ENCODE results near the gene AGPAT2. TPM values are rescaled to one million over a fixed set of nuclear protein-coding genes. Genes with fewer than 3 reads are reported as not detected.

AGPAT2 gene
- total and polyA plus RNA-seq, 2 experiments from 2014 or later: 31.8 to 44.7 TPM

- H3K4me3 Mint-ChIP-seq: no peak overlapping the region
- no peak for TF ChIP-seq STAT1 (IDR thresholded peaks at IDR 0.05; ENCODE audit: unreplicated experiment)
- TF ChIP-seq ZNF114 (CRISPR knock-in tag; IDR thresholded peaks at IDR 0.05): no peak
- TF ChIP-seq, protein P1, sequence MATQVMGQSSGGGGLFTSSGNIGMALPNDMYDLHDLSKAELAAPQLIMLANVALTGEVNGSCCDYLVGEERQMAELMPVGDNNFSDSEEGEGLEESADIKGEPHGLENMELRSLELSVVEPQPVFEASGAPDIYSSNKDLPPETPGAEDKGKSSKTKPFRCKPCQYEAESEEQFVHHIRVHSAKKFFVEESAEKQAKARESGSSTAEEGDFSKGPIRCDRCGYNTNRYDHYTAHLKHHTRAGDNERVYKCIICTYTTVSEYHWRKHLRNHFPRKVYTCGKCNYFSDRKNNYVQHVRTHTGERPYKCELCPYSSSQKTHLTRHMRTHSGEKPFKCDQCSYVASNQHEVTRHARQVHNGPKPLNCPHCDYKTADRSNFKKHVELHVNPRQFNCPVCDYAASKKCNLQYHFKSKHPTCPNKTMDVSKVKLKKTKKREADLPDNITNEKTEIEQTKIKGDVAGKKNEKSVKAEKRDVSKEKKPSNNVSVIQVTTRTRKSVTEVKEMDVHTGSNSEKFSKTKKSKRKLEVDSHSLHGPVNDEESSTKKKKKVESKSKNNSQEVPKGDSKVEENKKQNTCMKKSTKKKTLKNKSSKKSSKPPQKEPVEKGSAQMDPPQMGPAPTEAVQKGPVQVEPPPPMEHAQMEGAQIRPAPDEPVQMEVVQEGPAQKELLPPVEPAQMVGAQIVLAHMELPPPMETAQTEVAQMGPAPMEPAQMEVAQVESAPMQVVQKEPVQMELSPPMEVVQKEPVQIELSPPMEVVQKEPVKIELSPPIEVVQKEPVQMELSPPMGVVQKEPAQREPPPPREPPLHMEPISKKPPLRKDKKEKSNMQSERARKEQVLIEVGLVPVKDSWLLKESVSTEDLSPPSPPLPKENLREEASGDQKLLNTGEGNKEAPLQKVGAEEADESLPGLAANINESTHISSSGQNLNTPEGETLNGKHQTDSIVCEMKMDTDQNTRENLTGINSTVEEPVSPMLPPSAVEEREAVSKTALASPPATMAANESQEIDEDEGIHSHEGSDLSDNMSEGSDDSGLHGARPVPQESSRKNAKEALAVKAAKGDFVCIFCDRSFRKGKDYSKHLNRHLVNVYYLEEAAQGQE (IDR thresholded peaks at IDR 0.05; ENCODE audit: unreplicated experiment): no peak
- TF ChIP-seq NANOG (IDR thresholded peaks at IDR 0.05; ENCODE audit: borderline replicate concordance): no peak
- no peak for TF ChIP-seq POLR2AphosphoS5 (IDR thresholded peaks at IDR 0.05; ENCODE audit: low read depth)
- no peak for TF ChIP-seq JUNB (IDR thresholded peaks at IDR 0.05; ENCODE audit: unreplicated experiment)
- TF ChIP-seq, protein P2, sequence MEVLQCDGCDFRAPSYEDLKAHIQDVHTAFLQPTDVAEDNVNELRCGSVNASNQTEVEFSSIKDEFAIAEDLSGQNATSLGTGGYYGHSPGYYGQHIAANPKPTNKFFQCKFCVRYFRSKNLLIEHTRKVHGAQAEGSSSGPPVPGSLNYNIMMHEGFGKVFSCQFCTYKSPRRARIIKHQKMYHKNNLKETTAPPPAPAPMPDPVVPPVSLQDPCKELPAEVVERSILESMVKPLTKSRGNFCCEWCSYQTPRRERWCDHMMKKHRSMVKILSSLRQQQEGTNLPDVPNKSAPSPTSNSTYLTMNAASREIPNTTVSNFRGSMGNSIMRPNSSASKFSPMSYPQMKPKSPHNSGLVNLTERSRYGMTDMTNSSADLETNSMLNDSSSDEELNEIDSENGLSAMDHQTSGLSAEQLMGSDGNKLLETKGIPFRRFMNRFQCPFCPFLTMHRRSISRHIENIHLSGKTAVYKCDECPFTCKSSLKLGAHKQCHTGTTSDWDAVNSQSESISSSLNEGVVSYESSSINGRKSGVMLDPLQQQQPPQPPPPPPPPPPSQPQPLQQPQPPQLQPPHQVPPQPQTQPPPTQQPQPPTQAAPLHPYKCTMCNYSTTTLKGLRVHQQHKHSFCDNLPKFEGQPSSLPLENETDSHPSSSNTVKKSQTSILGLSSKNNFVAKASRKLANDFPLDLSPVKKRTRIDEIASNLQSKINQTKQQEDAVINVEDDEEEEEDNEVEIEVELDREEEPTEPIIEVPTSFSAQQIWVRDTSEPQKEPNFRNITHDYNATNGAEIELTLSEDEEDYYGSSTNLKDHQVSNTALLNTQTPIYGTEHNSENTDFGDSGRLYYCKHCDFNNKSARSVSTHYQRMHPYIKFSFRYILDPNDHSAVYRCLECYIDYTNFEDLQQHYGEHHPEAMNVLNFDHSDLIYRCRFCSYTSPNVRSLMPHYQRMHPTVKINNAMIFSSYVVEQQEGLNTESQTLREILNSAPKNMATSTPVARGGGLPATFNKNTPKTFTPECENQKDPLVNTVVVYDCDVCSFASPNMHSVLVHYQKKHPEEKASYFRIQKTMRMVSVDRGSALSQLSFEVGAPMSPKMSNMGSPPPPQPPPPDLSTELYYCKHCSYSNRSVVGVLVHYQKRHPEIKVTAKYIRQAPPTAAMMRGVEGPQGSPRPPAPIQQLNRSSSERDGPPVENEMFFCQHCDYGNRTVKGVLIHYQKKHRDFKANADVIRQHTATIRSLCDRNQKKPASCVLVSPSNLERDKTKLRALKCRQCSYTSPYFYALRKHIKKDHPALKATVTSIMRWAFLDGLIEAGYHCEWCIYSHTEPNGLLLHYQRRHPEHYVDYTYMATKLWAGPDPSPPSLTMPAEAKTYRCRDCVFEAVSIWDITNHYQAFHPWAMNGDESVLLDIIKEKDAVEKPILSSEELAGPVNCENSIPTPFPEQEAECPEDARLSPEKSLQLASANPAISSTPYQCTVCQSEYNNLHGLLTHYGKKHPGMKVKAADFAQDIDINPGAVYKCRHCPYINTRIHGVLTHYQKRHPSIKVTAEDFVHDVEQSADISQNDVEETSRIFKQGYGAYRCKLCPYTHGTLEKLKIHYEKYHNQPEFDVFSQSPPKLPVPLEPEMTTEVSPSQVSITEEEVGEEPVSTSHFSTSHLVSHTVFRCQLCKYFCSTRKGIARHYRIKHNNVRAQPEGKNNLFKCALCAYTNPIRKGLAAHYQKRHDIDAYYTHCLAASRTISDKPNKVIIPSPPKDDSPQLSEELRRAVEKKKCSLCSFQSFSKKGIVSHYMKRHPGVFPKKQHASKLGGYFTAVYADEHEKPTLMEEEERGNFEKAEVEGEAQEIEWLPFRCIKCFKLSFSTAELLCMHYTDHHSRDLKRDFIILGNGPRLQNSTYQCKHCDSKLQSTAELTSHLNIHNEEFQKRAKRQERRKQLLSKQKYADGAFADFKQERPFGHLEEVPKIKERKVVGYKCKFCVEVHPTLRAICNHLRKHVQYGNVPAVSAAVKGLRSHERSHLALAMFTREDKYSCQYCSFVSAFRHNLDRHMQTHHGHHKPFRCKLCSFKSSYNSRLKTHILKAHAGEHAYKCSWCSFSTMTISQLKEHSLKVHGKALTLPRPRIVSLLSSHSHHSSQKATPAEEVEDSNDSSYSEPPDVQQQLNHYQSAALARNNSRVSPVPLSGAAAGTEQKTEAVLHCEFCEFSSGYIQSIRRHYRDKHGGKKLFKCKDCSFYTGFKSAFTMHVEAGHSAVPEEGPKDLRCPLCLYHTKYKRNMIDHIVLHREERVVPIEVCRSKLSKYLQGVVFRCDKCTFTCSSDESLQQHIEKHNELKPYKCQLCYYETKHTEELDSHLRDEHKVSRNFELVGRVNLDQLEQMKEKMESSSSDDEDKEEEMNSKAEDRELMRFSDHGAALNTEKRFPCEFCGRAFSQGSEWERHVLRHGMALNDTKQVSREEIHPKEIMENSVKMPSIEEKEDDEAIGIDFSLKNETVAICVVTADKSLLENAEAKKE (CRISPR knock-in tag; IDR thresholded peaks at IDR 0.05): no peak
- no peak for TF ChIP-seq EZH2 (IDR thresholded peaks at IDR 0.05; ENCODE audit: low read depth, unreplicated experiment)
- no peak for TF ChIP-seq EZH2phosphoT487 (IDR thresholded peaks at IDR 0.05; ENCODE audit: unreplicated experiment)
- TF ChIP-seq, protein P3, sequence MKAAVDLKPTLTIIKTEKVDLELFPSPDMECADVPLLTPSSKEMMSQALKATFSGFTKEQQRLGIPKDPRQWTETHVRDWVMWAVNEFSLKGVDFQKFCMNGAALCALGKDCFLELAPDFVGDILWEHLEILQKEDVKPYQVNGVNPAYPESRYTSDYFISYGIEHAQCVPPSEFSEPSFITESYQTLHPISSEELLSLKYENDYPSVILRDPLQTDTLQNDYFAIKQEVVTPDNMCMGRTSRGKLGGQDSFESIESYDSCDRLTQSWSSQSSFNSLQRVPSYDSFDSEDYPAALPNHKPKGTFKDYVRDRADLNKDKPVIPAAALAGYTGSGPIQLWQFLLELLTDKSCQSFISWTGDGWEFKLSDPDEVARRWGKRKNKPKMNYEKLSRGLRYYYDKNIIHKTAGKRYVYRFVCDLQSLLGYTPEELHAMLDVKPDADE (IDR thresholded peaks at IDR 0.05): no peak
- no peak for TF ChIP-seq ZNF331 (CRISPR knock-in tag; IDR thresholded peaks at IDR 0.05; ENCODE audit: low read depth)
- TF ChIP-seq, protein P4, sequence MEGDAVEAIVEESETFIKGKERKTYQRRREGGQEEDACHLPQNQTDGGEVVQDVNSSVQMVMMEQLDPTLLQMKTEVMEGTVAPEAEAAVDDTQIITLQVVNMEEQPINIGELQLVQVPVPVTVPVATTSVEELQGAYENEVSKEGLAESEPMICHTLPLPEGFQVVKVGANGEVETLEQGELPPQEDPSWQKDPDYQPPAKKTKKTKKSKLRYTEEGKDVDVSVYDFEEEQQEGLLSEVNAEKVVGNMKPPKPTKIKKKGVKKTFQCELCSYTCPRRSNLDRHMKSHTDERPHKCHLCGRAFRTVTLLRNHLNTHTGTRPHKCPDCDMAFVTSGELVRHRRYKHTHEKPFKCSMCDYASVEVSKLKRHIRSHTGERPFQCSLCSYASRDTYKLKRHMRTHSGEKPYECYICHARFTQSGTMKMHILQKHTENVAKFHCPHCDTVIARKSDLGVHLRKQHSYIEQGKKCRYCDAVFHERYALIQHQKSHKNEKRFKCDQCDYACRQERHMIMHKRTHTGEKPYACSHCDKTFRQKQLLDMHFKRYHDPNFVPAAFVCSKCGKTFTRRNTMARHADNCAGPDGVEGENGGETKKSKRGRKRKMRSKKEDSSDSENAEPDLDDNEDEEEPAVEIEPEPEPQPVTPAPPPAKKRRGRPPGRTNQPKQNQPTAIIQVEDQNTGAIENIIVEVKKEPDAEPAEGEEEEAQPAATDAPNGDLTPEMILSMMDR (conservative IDR thresholded peaks at IDR 0.05; ENCODE audit: low read depth in 2 of 2): no peak
- no peak for TF ChIP-seq CREB1 (CRISPR knock-in tag; IDR thresholded peaks at IDR 0.05; ENCODE audit: low read depth)
Observed at GRCh38 chr9:136675477-136676296, 11.6 kb downstream of the AGPAT2 start.

More at GRCh38 chr9:136675477-136676296, 11.6 kb downstream of the AGPAT2 start:
- Histone ChIP-seq H2AFZ (no peak overlapping the region), H3K4me2 (no peak overlapping the region), H3K36me3 (ENCODE audit: insufficient read depth) (no peaks in the 10 kb centered on the region), H3K27me3 (ENCODE audit: insufficient read depth) (no peaks in the 10 kb centered on the region), H4K20me1 (replicated peaks; ENCODE audit: insufficient read depth) (no peaks in the 10 kb centered on the region), H3K9me2 (ENCODE audit: insufficient read depth) (no peaks in the 10 kb centered on the region), H3K79me2 (replicated peaks; ENCODE audit: insufficient read depth) (no peaks in the 10 kb centered on the region), H3K4me1 (ENCODE audit: insufficient read depth) (no peaks in the 10 kb centered on the region), H3F3A (replicated peaks; ENCODE audit: low read depth) (no peaks in the 10 kb centered on the region), H3K4me3 (no peak overlapping the region), H3K27ac (ENCODE audit: low read depth) (no peak overlapping the region)
- ATAC-seq: no peak
- H3K9me3 Mint-ChIP-seq: no peaks in the 10 kb centered on the region
- no peaks in the 10 kb centered on the region for H3K36me3 Mint-ChIP-seq (ENCODE audit: low read depth)
- peaks cover 9% of the 10 kb centered on the region for H3K27me3 Mint-ChIP-seq (ENCODE audit: insufficient read depth, low read depth, poor library complexity)
- H3K4me1 Mint-ChIP-seq: peaks cover 5% of the 10 kb centered on the region; the same call in 1 of the 3 replicates
- no peak for DNase-seq (ENCODE audit: low spot score)
- no peak overlapping the region for H3K27ac Mint-ChIP-seq
